Measurements from ENCODE around the gene BHLHA9. TPM values are rescaled to one million over a fixed set of nuclear protein-coding genes. Genes with fewer than 3 reads are reported as not detected.
"Not testable (repeated sequence)": the region's sequence is repeated elsewhere in the genome, so short reads cannot be mapped to it uniquely, and the experiment has no call there.

BHLHA9 gene
- total RNA-seq, 1 donor from 2014 or later, result not detected

DNA sequence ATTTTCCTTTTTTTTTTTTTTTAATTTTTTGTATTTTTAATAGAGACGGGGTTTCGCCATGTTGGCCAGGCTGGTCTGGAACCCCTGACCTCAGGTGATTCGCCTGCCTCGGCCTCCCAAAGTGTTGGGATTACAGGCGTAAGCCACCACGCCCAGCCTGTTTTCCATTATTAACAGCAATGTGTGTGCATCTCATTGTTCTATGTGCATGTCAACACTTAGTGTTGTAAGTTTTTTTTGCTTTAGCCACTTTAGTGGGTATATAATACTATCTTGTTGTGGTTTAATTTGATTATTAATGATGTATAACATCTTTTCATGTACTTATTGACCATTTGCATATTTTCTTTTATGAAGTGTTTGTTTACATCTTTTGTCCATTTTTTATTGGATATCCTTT is 32.8 kb upstream of the BHLHA9 start:
- peaks cover 1% of the 10 kb centered on the region for H3K9me3 Mint-ChIP-seq (ENCODE audit: unreplicated experiment)
- no peak overlapping the region for H3K27ac Mint-ChIP-seq (ENCODE audit: unreplicated experiment)
- DNase-seq, result no peak
- TF ChIP-seq, protein P1, sequence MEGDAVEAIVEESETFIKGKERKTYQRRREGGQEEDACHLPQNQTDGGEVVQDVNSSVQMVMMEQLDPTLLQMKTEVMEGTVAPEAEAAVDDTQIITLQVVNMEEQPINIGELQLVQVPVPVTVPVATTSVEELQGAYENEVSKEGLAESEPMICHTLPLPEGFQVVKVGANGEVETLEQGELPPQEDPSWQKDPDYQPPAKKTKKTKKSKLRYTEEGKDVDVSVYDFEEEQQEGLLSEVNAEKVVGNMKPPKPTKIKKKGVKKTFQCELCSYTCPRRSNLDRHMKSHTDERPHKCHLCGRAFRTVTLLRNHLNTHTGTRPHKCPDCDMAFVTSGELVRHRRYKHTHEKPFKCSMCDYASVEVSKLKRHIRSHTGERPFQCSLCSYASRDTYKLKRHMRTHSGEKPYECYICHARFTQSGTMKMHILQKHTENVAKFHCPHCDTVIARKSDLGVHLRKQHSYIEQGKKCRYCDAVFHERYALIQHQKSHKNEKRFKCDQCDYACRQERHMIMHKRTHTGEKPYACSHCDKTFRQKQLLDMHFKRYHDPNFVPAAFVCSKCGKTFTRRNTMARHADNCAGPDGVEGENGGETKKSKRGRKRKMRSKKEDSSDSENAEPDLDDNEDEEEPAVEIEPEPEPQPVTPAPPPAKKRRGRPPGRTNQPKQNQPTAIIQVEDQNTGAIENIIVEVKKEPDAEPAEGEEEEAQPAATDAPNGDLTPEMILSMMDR (IDR thresholded peaks at IDR 0.05; ENCODE audit: partially characterized antibody, unreplicated experiment), result no peak
- H3K36me3 Mint-ChIP-seq (ENCODE audit: unreplicated experiment), result peaks cover 5% of the 10 kb centered on the region
- H3K4me3 Mint-ChIP-seq (ENCODE audit: unreplicated experiment), result no peak overlapping the region
- H3K27me3 Mint-ChIP-seq (ENCODE audit: unreplicated experiment), result peaks cover 5% of the 10 kb centered on the region
- peaks cover 8% of the 10 kb centered on the region for H3K4me1 Mint-ChIP-seq (ENCODE audit: low read depth, unreplicated experiment)

DNA sequence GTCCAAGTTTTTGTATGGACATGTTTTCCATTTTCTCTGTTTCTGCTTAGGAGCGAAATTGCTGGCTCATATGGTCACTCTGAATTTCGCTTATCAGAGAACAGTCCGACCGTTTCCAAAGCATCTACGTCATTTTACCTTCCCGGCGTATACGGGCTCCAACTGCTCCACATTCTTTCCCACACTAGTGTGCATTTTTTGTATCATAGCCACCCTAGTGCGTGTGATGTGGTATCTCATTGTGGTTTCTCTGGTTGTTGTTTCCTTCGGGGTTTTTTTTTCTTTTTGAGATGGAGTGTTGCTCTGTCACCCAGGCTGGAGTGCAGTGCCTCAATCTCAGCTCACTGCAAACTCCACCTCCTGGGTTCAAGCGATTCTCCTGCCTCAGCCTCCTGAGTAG is 31.0 kb upstream of the BHLHA9 start:
- peaks cover 1% of the 10 kb centered on the region for H3K9me3 Mint-ChIP-seq (ENCODE audit: unreplicated experiment)

DNA sequence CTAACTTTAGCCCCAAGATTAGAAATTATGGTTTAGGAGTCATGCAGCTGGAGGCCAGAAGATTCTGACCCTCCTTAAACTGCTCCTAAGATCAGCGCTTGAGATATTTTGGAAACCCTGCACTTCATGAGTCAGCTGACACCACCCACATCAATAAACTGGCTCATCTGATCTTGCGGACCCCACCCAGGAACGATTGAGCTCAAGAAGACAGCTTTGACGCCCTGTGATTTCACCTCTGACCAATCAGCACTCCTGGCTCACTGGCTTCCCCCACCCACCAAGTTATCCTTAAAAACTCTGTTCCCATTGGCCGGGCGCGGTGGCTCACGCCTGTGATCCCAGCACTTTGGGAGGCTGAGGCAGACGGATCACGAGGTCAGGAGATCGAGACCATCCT is 29.8 kb upstream of the BHLHA9 start:
- H3K36me3 Mint-ChIP-seq (ENCODE audit: unreplicated experiment); H3K9me3 Mint-ChIP-seq (ENCODE audit: unreplicated experiment); DNase-seq; H3K4me1 Mint-ChIP-seq (ENCODE audit: low read depth, unreplicated experiment); H3K27me3 Mint-ChIP-seq (ENCODE audit: unreplicated experiment); H3K4me3 Mint-ChIP-seq (ENCODE audit: unreplicated experiment); H3K27ac Mint-ChIP-seq (ENCODE audit: unreplicated experiment): not testable (repeated sequence)

More for the DNA sequence above, 31.0 kb upstream of the BHLHA9 start:
- Mint-ChIP-seq H3K27ac (ENCODE audit: unreplicated experiment) (no peak overlapping the region), H3K4me1 (ENCODE audit: low read depth, unreplicated experiment) (peaks cover 7% of the 10 kb centered on the region), H3K4me3 (ENCODE audit: unreplicated experiment) (no peak overlapping the region), H3K36me3 (ENCODE audit: unreplicated experiment) (peaks cover 5% of the 10 kb centered on the region), H3K27me3 (ENCODE audit: unreplicated experiment) (peaks cover 5% of the 10 kb centered on the region)
- no peak for DNase-seq
- TF ChIP-seq, protein P1 (IDR thresholded peaks at IDR 0.05; ENCODE audit: partially characterized antibody, unreplicated experiment), result no peak

DNA sequence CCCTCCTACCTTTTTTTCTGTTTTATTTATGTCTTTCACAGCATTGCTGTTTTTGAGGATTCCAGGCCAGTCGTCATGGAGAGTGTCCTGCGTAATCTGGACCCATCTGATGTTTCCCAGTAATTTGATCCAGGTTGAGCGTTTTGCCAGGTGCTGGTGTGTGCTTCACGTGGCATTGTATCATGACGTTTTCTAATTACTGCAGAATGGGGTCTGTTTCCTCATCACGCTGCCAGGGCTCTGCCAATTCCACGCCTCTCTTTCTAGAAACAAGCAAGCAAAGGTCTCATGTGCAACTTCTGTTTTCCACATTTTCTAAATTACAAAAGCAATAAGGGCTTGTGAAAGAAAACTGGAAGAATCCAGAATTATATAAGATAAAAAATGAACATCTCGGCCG is 28.3 kb upstream of the BHLHA9 start:
- no peak overlapping the region for H3K4me3 Mint-ChIP-seq (ENCODE audit: unreplicated experiment)

DNA sequence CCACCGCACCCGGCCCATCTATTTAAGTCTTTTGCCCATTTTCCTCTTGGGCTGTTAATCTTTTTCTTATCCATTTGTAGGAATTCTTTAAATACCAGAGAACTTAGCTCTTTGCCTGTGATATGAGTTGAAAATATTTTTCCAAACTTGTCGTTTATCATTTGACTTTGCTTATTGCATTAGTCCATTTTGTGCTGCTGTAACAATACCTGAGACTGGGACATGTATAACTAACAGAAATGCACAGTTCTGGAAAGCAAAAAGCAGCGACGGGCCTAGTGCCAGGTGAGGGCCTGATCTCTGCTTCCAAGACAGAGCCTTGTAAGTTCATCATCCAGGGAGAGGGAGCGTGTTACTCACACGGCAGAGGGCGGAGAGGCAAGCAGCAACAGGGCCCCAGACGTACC is 25.6 kb upstream of the BHLHA9 start:
- peaks cover 7% of the 10 kb centered on the region for H3K27me3 Mint-ChIP-seq (ENCODE audit: unreplicated experiment)
- DNase-seq, result no peak
- TF ChIP-seq, protein P1 (IDR thresholded peaks at IDR 0.05; ENCODE audit: partially characterized antibody, unreplicated experiment), result no peak
- no peak overlapping the region for H3K4me3 Mint-ChIP-seq (ENCODE audit: unreplicated experiment)
- peaks cover 8% of the 10 kb centered on the region for H3K36me3 Mint-ChIP-seq (ENCODE audit: unreplicated experiment)
- H3K9me3 Mint-ChIP-seq (ENCODE audit: unreplicated experiment), result peaks cover 2% of the 10 kb centered on the region
- no peak overlapping the region for H3K27ac Mint-ChIP-seq (ENCODE audit: unreplicated experiment)
- peaks cover 2% of the 10 kb centered on the region for H3K4me1 Mint-ChIP-seq (ENCODE audit: low read depth, unreplicated experiment)

More for the DNA sequence above, 28.3 kb upstream of the BHLHA9 start:
- Mint-ChIP-seq H3K4me1 (ENCODE audit: low read depth, unreplicated experiment) (peaks cover 2% of the 10 kb centered on the region), H3K27ac (ENCODE audit: unreplicated experiment) (no peak overlapping the region), H3K9me3 (ENCODE audit: unreplicated experiment) (no peaks in the 10 kb centered on the region), H3K36me3 (ENCODE audit: unreplicated experiment) (peaks cover 5% of the 10 kb centered on the region), H3K27me3 (ENCODE audit: unreplicated experiment) (peaks cover 5% of the 10 kb centered on the region)
- DNase-seq, result no peak
- TF ChIP-seq, protein P1 (IDR thresholded peaks at IDR 0.05; ENCODE audit: partially characterized antibody, unreplicated experiment), result no peak
